ENCODE results near the gene HSPA2.

DNA sequence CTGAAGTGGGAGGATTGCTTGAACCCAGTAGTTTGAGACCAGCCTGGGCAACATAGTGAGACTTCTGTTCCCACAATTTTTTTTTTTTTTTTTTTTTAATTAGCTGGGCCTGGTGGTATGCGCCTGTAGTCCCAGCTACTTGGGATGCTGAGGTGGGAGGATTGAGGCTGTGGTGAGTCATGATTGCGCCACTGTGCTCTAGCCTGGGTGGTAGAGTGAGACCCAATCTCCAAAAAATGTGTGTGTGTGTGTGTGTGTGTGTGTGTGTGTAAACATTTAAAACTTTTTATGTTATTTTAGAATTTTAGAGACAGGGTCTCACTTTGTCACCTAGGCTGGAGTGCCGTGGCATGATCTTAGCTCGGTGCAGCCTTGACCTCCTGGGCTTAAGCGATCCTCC is 16.0 kb downstream of the HSPA2 start:
- TF ChIP-seq SUZ12 (IDR thresholded peaks at IDR 0.05; ENCODE audit: extremely low read depth, insufficient read depth, insufficient read length) (no peak), YY1 (IDR thresholded peaks at IDR 0.05; ENCODE audit: insufficient read depth, insufficient read length) (no peak)
